ENCODE data around the gene SSBP2.

DNA sequence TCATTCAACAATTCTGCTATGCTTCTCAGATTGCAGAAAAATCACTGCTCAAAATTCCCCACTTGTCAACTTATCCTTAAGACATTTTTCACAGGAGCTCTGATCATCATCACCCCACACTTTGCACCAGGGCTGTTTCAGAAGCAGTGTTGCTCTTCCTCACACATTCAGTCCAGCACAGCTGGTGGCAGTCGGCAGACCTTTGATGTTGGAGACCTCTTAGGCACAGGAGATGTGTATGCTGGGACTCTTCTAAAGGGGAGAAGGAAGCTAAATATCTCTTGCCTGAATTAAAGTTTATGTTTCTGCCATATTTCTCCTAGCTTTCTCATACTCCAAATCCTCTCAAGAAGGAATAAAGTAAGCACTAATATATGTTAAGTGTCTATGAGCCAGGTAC, 44.8 kb upstream of the SSBP2 start:
- TF ChIP-seq POLR2AphosphoS5 (IDR thresholded peaks at IDR 0.05; ENCODE audit: insufficient read depth, low read depth, low read length) = no peak
- no peak for TF ChIP-seq POLR2A (IDR thresholded peaks at IDR 0.05; ENCODE audit: low read depth, low read length)
